GM18498 (cell line): ENCODE data around the gene ZNF22.

Experiments used
- ATAC-seq: cut with Tn5 transposase; IDR thresholded peaks from one replicate; pipeline ENCODE4 v1.9.1; 2021; ENCODE audit warnings: mild to moderate bottlenecking, moderate library complexity; ENCODE audit not compliant: unreplicated experiment

ZNF22 gene

GRCh38 chr10:44963772-44964633 is 36.7 kb upstream of the ZNF22 start:
- ATAC-seq = no peak

DNA sequence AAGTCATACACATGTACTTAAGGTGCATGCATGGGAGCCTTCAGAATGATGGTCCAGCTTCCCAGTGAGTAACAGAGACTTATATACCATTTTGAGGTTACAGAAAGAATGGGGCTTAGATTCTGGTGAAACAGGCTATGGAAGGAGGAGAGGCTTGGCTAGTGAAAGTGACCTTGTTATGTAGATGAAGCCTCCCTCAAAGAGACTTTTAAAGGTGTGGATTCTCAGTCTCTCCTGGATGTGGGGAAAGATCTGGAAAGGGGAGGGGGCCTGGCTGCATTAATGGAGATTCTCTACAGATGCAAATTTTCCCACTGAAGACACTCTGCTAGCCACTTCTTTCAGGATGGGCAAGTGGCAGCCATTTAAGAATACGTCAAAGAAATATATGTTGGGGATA is 35.6 kb upstream of the ZNF22 start:
- ATAC-seq = no peak

DNA sequence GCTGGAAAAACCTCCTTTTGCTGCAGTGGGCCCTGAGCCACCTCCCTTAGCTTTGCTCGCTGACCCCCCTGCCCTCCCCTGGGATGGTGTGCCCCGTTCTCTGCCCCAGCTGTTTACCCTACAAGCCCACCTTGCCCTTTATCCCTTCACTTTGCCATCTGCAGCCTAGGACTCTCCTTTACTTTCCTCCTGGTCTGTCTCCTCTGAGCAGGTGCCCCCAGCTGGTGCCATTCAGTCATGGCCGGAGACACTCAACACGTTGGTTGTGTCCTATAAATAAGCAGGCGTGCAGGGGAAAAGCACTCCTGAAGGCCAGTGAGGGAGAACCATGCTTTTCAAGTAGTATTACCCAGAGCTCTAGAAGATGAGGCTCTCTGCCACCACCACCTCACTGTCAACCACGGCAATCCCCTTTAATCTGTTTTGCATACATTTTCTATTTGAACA is 35.0 kb upstream of the ZNF22 start:
- peak; percentile 37 for ATAC-seq

GRCh38 chr10:44966129-44966815 is 34.5 kb upstream of the ZNF22 start:
- peak; percentile 35 for ATAC-seq

- ATAC-seq = no peak
These were observed 33.8 kb upstream of the ZNF22 start for GRCh38 chr10:44966816-44967509.

DNA sequence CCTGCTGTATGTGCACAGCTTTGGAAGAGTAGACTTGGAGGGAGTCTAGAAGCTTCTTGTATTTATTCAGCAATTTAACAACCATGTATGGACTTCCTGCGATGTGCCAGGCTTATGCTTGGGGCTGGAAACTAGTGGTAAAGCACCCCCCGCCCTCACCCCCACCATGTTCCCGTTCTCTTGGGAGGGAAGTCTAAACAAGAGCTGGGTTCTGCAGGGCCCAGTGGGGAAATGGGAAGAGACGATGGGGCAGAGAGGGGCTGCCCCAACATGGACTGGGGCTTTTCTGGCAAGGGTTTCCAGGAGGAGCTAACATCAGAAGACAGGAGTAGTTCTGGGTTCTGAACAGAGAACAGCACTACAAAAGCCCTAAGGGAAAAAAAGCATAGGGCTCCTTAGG is 33.1 kb upstream of the ZNF22 start:
- ATAC-seq = no peak

- no peak for ATAC-seq
These were observed 32.6 kb upstream of the ZNF22 start for GRCh38 chr10:44968091-44968490.

DNA sequence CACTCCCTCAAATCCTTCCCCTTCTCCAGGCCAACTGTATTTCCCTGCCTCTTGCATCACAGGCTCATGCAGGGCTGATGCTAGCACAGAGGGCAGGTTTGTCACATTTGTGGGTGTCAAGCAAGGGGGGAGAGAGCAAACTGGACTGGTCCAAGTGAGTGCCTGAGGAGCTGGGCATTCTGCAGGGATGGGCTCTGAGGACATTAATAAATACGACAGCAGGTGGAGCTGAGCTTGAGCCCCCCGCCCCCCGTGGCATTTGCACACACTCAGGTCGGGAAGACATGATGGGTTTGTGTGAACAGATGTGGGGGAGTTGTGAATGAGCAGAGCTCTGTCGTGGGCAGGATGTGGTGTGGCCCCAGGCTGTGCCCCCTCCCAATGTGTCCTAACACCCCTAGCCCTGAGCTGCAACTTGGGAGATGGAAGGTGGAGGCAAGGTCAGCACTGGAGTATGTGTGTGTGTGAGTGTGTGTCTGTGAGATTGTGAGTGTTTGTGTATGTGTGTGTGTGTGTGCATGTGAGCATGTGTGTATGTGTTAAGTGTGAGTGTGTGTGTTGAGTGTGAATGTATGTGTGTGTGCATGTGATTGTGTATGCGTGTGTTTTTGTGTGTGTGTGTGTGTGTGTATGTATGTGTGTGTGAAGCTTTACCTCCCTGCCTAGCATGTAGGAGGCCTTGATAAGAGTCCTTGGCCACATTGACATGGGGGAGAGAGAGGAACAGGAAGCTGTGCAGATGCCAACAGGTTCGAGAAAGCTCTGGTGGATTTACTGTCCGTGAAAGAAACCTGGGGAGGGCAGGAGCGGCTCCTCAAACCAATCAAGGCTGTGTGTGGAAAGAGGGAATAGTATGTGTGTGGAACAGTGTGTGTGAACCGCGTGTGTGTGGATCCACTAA is 32.0 kb upstream of the ZNF22 start:
- no peak for ATAC-seq

DNA sequence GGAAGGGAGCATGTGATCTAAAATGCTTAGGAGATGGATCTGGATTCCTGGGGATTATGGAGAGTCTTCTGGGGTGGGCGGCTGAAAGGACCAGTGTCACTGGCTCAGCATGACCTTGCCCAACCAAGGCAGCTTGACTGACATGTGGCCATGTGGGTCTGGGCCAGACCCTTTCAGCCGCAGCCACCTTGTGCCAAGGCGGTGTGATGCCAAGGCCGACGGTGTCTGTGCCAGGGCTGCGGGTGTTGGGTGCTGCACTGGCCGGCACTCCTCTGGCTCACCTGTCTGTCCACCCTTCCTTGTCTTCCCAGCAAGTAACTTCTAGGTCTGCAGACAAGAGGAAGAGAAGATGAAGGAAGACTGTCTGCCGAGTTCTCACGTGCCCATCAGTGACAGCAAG is 30.9 kb upstream of the ZNF22 start:
- no peak for ATAC-seq

DNA sequence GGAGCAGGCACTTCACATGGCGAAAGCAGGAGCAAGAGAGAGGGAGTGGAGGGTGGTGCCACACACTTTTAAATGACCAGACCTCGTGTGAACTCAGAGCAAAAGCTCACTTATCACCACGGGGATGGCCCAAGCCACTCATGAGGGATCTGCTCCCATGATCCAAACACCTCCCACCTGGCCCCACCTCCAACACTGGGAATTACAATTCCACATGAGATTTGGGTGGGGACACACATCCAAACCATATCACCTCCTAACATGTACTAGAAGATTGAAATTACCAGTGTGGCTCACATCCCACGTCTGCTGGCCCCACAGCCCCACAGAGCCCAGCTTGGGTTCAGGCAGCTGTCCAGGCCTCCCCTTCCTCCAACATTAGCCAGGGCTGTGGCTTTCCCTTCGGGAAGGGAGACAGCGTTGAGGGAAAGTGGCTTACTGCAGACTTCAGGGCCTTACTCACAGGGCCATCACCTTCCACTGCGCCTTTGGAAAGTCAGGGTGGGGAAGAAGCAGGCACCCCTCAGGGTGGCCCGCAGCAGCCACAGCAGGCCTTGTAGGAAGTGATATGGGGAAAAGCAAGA is 29.8 kb upstream of the ZNF22 start:
- no peak for ATAC-seq

DNA sequence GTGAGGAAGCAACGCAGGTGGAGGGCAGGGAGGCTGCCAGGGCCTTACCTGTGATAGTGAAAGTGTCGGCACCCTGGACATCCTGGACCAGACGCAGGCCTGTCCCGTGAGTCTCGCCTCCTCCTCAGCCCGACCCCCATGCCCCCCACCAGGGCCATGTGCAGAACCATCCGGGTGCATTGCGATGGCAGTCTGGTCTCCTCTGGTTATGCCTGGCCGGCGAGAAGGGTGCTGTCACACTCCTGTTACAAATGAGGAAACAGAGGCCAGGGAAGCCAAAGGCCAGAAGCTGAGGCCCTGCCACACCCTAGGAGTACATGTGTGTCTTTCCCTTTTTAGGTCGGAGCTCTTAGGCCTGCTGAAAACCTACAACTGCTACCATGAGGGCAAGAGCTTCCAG is 29.3 kb upstream of the ZNF22 start:
- ATAC-seq = no peak

DNA sequence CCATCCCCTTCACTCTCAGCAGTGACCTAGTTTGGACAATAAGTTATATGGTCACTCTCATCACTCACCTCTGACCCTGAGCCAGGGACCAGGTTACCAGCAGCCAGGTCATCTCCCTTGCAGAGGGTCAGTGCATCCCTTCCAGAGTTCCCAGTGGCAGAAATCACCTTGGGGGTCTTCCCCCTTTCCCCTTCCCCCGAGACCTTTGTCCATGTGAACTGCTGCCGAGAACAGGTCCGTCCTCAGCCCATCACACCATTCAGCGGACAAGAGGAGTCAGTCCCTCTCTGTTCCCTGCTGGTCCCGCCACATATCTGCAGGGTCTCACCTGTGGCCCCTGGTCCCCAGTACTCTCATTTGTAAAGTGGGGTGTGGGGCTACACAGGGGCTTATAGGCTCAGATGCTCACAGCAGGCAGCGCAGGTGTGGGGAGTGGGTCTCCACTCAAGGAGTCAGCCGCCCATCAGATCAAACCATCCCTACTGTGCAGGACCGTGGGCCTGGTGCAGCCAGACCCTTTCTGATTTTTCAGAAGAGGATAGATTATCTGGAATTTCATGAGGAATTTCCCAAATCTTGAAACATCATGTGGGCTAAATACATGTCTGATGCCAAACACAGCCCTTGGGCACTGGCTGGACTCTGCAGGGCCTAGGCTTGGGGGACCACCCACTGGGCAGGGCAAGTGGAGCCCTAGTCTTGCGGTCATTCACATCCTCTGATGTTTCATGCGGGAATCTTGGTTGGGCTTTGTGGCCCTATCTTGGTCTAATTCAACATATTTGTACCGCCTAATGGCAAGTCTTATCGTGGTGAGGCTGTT is 28.6 kb upstream of the ZNF22 start:
- no peak for ATAC-seq

- no peak for ATAC-seq
These were observed 27.8 kb upstream of the ZNF22 start for GRCh38 chr10:44972874-44973306.

- ATAC-seq = no peak
These were observed 27.2 kb upstream of the ZNF22 start for GRCh38 chr10:44973323-44974081.

GRCh38 chr10:44974082-44974627 is 26.6 kb upstream of the ZNF22 start:
- no peak for ATAC-seq

DNA sequence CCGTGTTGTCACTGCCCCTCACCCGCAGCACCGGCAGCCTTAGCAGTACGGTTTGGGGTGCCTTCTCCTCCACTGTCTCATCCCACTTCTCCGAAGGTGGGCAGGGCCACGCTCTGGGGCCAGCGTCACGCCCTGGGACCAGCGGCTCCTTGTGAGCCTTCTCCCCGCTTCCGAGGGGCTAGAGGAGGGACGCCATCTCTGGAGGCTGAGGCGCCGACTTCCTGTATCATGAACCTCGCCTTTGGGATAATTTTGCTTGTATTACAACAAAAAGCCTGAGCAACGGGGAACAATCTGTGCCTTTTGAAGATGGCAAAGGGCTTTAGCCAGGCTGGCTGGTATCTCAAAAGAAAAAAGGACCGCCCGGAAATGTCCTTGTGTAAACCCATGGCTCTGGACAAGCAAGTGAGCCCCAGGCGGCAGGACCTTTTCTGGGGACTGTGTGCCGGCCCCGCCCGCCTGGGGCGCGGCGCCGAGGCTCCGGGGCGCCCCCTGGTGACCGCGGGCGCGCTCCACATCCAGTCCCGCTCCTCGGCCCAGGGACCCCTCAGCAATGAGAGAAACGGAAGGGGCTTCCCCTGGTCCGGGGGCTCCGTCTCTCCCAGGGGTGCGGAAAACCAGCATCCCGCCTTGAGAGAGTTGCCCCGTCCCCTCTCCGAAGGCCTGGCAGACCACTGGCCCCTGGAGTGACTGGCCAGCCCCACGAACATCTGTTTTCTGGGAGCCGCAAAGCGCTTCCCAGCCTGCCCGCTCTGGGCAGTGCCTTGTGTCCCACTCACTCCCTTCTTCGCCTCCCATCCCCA is 25.9 kb upstream of the ZNF22 start:
- ATAC-seq = peak; percentile 85
